Measurements from ENCODE around the gene MIB1. TPM values are rescaled to one million over a fixed set of nuclear protein-coding genes. Genes with fewer than 3 reads are reported as not detected.

MIB1 gene
- total and polyA plus RNA-seq, 2 donors, result 14.0 to 103 TPM

DNA sequence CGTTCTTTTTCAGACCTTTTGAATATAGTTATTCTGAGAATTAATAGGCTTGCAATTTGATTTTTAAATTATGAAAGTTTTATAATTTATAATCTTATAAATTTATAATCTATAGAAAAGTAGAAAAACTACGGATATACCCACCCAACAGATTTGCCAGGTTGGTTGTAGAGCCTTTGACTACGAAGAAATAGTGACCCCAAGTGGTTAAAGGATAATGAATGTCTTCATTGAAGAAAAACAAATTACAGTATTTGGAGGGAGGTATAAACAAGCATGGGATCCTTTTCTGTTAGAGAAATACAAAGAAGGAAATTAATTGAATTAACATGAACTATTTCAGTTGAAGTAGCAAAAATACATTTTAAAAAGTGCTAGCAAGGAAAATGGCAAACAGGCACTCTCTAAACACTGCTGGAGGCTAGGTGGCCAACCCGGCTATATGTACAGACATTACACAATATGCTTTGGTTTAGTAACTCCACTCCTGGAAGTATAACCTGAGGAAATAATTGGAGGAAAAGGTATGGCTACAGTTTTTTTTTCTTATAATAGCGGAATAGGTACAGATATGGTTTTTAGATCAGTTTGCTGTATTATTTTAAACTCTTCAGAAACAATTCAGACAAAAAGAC lies 110.9 kb downstream of the MIB1 start:
- 65% methylated on average over 5 of the region's 5 CpGs for WGBS
- DNase-seq (ENCODE audit: extremely low spot score), result no peak
- Histone ChIP-seq H3K36me3 (ENCODE audit: insufficient read depth) (no peaks in the 10 kb centered on the region), H3K27ac (ENCODE audit: low read depth) (no peak overlapping the region), H3K4me3 (ENCODE audit: low read depth, low read length) (no peak overlapping the region), H3K4me1 (ENCODE audit: insufficient read depth) (no peaks in the 10 kb centered on the region)

DNA sequence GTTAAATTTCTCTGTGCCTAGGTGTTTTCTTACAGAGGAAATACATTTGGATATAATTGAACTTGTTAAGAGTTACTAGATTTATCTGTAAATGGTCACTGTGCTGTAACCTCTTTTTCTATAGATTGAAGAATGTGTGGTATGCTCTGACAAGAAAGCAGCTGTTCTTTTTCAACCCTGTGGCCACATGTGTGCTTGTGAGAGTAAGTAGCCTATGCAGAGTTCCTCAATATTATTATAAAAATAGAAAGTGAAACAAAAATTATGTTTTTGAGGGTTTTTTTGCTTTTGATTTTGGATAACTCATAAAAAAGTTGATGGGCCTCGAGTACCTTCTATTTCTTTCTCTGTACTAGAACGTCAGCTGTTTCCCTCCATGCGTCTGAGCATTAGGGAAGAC lies 112.4 kb downstream of the MIB1 start:
- 70% methylated on average over 3 of the region's 3 CpGs for WGBS
- Histone ChIP-seq H3K4me1 (ENCODE audit: insufficient read depth) (no peaks in the 10 kb centered on the region), H3K36me3 (ENCODE audit: insufficient read depth) (no peaks in the 10 kb centered on the region), H3K4me3 (ENCODE audit: low read depth, low read length) (no peak overlapping the region), H3K27ac (ENCODE audit: low read depth) (no peak overlapping the region)
- DNase-seq (ENCODE audit: extremely low spot score), result no peak

DNA sequence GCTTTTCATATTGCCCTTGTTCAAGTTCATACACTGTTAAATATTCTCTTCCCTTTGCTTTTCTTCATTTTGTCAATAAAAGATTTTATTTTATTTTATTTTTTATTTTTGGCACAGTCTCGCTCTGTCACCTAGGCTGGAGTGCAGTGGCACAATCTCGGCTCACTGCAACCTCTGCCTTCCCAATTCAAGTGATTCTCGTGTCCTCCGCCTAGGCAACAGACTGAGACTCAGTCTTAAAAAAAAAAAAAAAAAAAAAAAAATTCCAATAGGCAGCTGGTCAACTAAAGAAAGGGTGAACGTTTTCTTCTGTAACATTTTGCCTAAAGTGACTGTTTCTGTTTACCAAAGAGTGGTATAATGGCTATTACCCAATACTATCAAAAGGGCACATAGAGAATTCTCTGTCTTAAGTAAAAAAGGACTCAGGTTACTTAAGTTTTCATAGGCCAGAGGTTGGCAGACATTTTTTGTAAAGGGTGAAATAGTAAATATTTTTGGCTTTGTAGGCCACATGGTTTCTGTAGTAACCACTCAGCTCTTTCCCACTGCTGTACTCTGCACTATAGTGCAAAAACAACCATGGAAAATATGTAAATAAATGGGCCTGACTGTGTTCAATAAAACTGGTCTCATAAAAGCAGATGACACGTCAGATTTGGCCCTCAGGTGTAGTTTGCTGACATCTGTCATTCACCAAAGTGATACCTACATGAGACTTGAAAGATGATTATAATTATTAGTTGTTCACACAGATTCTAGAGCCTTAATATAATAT lies 113.4 kb downstream of the MIB1 start:
- DNase-seq (ENCODE audit: extremely low spot score), result no peak
- WGBS, result 86% methylated on average over 6 of the region's 6 CpGs
- H3K36me3 ChIP-seq (ENCODE audit: insufficient read depth), result peaks cover 3% of the 10 kb centered on the region
- no peak overlapping the region for H3K4me3 ChIP-seq (ENCODE audit: low read depth, low read length)
- no peak overlapping the region for H3K27ac ChIP-seq (ENCODE audit: low read depth)
- H3K4me1 ChIP-seq (ENCODE audit: insufficient read depth), result no peaks in the 10 kb centered on the region

DNA sequence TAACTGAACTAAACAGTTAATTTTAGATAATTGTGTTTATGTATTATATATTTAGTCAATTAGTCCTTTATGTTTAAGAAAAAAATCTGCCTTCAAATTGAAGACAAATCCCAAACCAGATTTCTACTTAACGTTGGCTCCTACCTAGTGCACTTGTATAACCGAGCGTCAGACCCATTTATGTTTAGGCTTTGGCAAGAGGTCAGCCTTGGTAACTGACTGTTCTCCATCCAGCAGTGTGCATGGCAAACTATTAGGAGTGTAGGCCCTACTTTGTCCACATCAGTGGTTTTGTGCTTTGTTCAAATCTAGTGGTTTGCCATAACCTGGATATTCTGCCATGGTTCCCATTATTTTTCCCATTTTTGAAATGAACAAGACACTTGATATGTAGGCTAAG lies 114.8 kb downstream of the MIB1 start:
- DNase-seq (ENCODE audit: extremely low spot score), result no peak
- peaks cover 3% of the 10 kb centered on the region for H3K36me3 ChIP-seq (ENCODE audit: insufficient read depth)
- H3K4me3 ChIP-seq (ENCODE audit: low read depth, low read length), result no peak overlapping the region
- H3K4me1 ChIP-seq (ENCODE audit: insufficient read depth), result no peaks in the 10 kb centered on the region
- WGBS, result 96% methylated on average over 3 of the region's 3 CpGs
- no peak overlapping the region for H3K27ac ChIP-seq (ENCODE audit: low read depth)

DNA sequence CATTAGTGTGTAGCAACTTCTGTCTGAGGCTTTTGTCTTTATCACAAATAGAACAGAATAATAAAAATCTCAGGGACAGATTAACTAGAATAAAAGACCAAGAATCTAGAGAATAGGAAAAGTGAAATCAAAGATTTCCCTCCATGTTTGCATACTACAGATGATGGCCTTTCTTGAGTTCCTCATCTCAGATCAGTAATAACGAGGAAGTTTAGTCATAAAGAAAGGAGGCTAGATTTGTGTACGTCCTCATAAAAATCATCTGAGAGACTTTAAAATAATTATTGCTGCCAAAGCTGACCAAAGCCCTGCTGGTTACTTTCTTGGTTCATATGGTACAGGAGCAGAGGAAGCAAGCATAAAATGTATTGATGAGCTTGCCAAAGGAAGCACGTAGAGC lies 117.3 kb downstream of the MIB1 start:
- peaks cover 8% of the 10 kb centered on the region for H3K36me3 ChIP-seq (ENCODE audit: insufficient read depth)
- DNase-seq (ENCODE audit: extremely low spot score), result no peak
- H3K27ac ChIP-seq (ENCODE audit: low read depth), result no peak overlapping the region
- H3K4me1 ChIP-seq (ENCODE audit: insufficient read depth), result no peaks in the 10 kb centered on the region
- WGBS, result 82% methylated on average over 3 of the region's 3 CpGs
- H3K4me3 ChIP-seq (ENCODE audit: low read depth, low read length), result no peak overlapping the region

DNA sequence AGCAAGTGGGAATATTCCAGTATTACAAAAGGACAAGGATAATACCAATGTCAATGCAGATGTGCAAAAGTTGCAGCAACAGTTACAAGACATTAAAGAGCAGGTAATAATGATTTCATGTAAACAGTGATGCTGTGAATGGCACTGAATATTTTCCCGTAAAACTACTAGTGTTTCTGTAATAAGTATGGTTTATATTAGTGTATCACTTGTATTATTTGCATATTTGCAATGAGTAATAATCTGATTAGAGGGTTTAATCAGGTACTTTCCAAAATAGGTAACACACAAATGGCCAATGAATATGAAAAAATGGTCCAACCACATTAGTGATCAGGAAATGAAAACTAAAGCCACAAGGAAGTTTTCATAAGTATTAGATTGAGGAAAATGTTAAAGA lies 118.0 kb downstream of the MIB1 start:
- H3K4me3 ChIP-seq (ENCODE audit: low read depth, low read length), result no peak overlapping the region
- DNase-seq (ENCODE audit: extremely low spot score), result no peak
- 86% methylated on average over 1 of the region's 1 CpG for WGBS
- H3K36me3 ChIP-seq (ENCODE audit: insufficient read depth), result peaks cover 10% of the 10 kb centered on the region
- no peaks in the 10 kb centered on the region for H3K4me1 ChIP-seq (ENCODE audit: insufficient read depth)
- no peak overlapping the region for H3K27ac ChIP-seq (ENCODE audit: low read depth)

DNA sequence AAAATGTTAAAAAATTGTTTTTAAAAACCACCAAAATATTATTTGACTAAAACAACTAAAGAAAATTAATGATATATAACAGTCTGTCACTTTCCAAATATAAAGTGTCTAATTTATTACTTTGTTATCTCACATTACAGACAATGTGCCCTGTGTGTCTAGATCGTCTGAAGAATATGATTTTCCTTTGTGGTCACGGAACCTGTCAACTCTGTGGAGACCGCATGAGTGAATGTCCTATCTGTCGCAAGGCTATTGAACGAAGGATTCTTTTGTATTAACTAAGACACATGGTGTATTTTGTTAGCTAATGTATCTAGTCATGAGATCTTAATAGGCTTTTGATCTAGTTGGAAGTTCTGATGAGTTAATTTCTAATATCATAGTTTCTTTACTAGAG lies 123.8 kb downstream of the MIB1 start:
- Histone ChIP-seq H3K36me3 (ENCODE audit: insufficient read depth) (peaks cover 7% of the 10 kb centered on the region), H3K4me1 (ENCODE audit: insufficient read depth) (no peaks in the 10 kb centered on the region), H3K4me3 (ENCODE audit: low read depth, low read length) (no peak overlapping the region), H3K27ac (ENCODE audit: low read depth) (no peak overlapping the region)
- 94% methylated on average over 5 of the region's 5 CpGs for whole genome bisulfite sequencing
- DNase-seq (ENCODE audit: extremely low spot score), result no peak

DNA sequence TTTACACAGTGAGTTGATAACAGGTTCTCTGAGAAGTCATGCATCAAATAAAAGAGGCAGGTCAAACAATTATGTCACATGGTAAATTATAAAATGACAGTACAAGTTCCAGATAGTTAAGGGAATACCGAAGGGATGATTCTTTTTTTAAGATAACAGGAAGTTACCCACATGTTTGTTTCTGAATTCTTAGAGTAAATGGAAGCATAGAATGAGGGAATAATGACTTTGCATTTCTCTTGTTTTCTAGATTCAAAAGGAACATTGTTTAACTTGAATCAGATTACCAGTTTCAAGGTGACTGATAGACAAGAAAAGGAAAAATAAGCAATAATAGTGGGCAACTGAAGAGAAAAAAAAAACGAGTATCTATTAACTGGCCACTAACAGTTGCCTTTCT lies 124.5 kb downstream of the MIB1 start:
- no peak overlapping the region for H3K4me3 ChIP-seq (ENCODE audit: low read depth, low read length)
- H3K36me3 ChIP-seq (ENCODE audit: insufficient read depth), result peaks cover 7% of the 10 kb centered on the region
- no peaks in the 10 kb centered on the region for H3K4me1 ChIP-seq (ENCODE audit: insufficient read depth)
- 80% methylated on average over 2 of the region's 2 CpGs for WGBS
- no peak overlapping the region for H3K27ac ChIP-seq (ENCODE audit: low read depth)
- no peak for DNase-seq (ENCODE audit: extremely low spot score)

DNA sequence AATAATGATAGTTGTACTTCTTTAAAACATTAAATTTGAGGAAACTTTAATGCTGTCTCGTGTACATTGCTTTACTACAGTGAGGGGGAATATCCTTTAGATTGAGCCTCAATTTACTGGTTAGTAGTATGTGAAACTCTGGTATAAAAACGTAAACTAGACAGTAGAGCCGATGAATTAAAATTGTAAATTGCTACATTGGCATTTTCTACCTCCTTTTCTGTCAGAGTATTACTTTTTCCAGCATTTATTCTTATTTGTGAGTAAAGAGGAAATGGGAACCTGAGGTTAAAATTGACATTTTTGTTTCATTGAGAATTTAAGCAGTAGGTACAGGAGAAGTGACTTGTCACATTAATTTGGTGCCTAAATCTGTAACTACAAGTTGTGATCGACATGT lies 128.2 kb downstream of the MIB1 start:
- Histone ChIP-seq H3K36me3 (ENCODE audit: insufficient read depth) (no peaks in the 10 kb centered on the region), H3K4me1 (ENCODE audit: insufficient read depth) (no peaks in the 10 kb centered on the region), H3K4me3 (ENCODE audit: low read depth, low read length) (no peak overlapping the region), H3K27ac (ENCODE audit: low read depth) (no peak overlapping the region)
- no peak for DNase-seq (ENCODE audit: extremely low spot score)
- 94% methylated on average over 4 of the region's 4 CpGs for WGBS

DNA sequence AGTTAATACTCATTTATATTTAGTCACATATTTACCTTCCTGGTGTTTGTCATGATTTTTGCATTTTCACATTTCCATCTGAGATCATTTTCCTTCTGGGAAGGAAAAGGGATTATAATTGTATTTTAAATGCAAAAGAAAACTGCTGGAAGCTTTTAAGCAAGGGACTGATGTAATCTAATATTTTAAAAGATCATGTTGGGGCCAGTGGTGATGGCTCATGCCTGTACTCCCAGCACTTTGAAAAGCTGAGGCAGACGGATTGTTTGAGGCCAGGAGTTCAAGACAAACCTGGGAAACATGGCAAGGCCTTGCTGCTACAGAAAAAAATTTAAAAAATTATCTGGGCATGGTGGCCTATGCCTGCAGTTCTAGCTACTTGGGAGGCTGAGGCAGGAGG lies 149.0 kb downstream of the MIB1 start:
- WGBS, result 52% methylated on average over 1 of the region's 1 CpG
- DNase-seq (ENCODE audit: extremely low spot score), result no peak
- H3K36me3 ChIP-seq (ENCODE audit: insufficient read depth), result no peaks in the 10 kb centered on the region
- no peak overlapping the region for H3K4me3 ChIP-seq (ENCODE audit: low read depth, low read length)
- no peak overlapping the region for H3K27ac ChIP-seq (ENCODE audit: low read depth)
- H3K4me1 ChIP-seq (ENCODE audit: insufficient read depth), result no peaks in the 10 kb centered on the region

DNA sequence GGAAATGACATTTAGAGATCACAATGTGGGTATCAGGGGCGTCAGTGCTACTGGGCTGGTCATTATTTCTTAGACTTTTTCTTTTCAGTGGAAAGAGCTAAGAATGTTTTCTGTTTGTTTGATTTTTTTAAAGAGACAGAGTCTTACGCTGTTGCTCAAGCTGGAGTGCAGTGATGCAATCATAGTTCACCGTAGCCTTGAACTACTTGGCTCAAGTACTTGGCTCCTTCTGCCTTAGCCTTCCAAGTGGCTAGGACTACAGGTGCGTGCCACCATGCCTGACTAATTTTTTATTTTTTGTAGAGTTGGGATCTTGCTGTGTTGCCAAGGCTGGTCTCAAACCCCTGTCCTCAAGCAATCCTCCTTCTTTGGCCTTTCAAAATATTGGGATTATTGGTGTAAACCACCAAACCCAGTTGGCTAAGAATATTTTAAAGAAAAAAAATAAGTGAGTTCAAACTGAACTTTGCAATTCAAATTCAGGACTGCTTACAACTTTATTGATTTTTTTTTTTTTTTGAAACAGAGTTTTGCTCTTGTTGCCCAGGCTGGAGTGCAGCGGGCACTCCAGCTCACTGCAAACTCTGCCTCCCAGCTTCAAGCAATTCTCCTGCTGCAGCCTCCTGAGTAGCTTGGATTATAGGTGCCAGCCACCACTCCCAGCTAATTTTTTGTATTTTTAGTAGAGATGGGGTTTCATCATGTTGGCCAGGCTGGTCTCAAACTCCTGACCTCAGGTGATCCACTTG lies 154.2 kb downstream of the MIB1 start:
- Histone ChIP-seq H3K4me3 (ENCODE audit: low read depth, low read length) (no peak overlapping the region), H3K27ac (ENCODE audit: low read depth) (no peak overlapping the region), H3K4me1 (ENCODE audit: insufficient read depth) (no peaks in the 10 kb centered on the region), H3K36me3 (ENCODE audit: insufficient read depth) (no peaks in the 10 kb centered on the region)
- WGBS, result 73% methylated on average over 5 of the region's 5 CpGs
- DNase-seq (ENCODE audit: extremely low spot score), result no peak

DNA sequence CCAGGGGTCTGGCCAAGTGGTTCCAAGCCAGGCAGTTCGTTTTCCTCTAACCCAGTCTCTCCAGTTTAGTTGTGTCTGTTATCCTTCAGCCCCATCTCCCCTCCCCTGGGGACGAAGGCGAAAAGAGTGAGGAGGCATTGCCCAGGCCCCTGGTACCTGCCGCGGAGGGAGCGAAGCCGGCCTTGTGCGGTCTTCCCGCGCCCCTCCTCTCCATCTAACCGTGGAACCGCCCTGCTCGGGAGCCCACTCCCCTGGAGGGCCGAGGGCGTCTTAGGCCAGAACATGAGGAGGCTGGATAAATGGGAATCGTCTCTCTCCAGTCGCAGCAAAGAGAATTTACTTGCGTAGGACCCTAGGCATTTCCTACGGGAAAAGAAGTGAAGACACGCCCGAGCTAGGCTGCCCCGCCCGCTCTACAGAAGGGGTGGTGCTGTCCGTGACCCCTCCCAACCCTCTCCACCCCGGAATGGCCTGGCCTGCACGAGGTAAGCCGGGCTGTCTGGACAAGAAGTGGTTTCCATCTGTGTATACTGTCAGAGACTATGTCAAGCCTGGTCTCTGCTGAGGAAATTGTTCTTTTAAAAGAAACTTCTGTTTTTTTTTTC lies 156.2 kb downstream of the MIB1 start:
- Histone ChIP-seq H3K36me3 (ENCODE audit: insufficient read depth) (no peaks in the 10 kb centered on the region), H3K4me1 (ENCODE audit: insufficient read depth) (no peaks in the 10 kb centered on the region), H3K4me3 (ENCODE audit: low read depth, low read length) (no peak overlapping the region), H3K27ac (ENCODE audit: low read depth) (no peak overlapping the region)
- DNase-seq (ENCODE audit: extremely low spot score), result no peak
- WGBS, result 47% methylated on average over 27 of the region's 27 CpGs

DNA sequence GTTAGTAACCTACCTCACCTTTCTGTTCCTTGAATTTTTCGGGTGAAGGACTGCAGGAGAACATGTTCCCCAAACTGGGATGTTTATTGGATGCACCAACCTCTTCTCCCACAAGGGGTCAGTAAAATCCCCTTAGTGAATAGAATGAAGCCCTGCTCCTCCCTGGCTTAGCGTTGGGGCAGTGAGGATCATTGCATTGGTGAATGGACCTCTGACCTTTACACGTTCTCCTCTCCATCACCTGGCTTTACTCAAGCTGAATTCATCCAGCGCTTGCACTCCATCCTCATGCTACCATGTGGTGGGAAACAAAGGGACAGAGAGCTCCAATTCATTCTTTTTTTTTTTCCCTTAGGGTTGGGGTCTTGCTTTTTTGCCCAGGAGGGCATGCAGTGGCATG lies 157.2 kb downstream of the MIB1 start:
- DNase-seq (ENCODE audit: extremely low spot score), result no peak
- no peaks in the 10 kb centered on the region for H3K36me3 ChIP-seq (ENCODE audit: insufficient read depth)
- H3K4me3 ChIP-seq (ENCODE audit: low read depth, low read length), result no peak overlapping the region
- H3K4me1 ChIP-seq (ENCODE audit: insufficient read depth), result no peaks in the 10 kb centered on the region
- no peak overlapping the region for H3K27ac ChIP-seq (ENCODE audit: low read depth)
- WGBS, result 27% methylated on average over 4 of the region's 4 CpGs

All from urinary bladder (tissue), 4 donors.